Mammary epithelial cell (primary cell): ENCODE results near the gene TSC2.

Source experiments
- CTCF ChIP-seq, 2 donors: IDR thresholded peaks in 1 of 2; conservative IDR thresholded peaks in 1 of 2; 2 replicates each; pipeline ENCODE4 v1.5.1; 2011 to 2012; ENCODE audit warnings: inconsistent platforms in 2 of 2, low read length in 2 of 2, mild to moderate bottlenecking in 2 of 2, control low read depth in 1 of 2, low read depth in 1 of 2; ENCODE audit not compliant: insufficient read depth in 1 of 2; ENCODE audit errors: extremely low read depth in 1 of 2
- EZH2 ChIP-seq: IDR thresholded peaks from 2 replicates; pipeline ENCODE4 v1.6.1; 2012; ENCODE audit warnings: low read length, inconsistent platforms, borderline replicate concordance

GRCh38 chr16:2032285-2033056 is 15.3 kb upstream of the TSC2 start:
- TF ChIP-seq CTCF (conservative IDR thresholded peaks at IDR 0.05 in 1 of 2, IDR thresholded peaks at IDR 0.05 in 1 of 2; ENCODE audit: extremely low read depth in 1 of 2, insufficient read depth in 1 of 2, low read depth in 1 of 2, low read length in 2 of 2): no peak
- TF ChIP-seq EZH2: no peak
